PC-3 (cell line): ENCODE results near the gene PAWR. TPM values are rescaled to one million over a fixed set of nuclear protein-coding genes. Genes with fewer than 3 reads are reported as not detected.

ENCODE experiments used
- ATAC-seq: fragments of 200-7000 bp; cut with Tn5 transposase; 2 replicates; pipeline ENCODE4 v1.9.1; 2020; ENCODE audit warnings: mild to moderate bottlenecking, moderate library complexity
- BruUV-seq: library from RNA; stranded (reverse); fragments of 400-500 nt; replicated peaks from 2 replicates; lab custom pipeline; 2021; lab: Mats Ljungman, UMichigan
- CTCF ChIA-PET: fragments of 300-600 bp; sonication (Branson Sonifier 250); formaldehyde crosslinking; loops from one replicate; lab custom pipeline; 2022; ENCODE audit warnings: antibody characterized with exemption; lab: Charles Lee
- POLR2A ChIA-PET: fragments of 300-600 bp; sonication (Branson Sonifier 250); formaldehyde crosslinking; loops from one replicate; lab custom pipeline; 2022; ENCODE audit warnings: antibody characterized with exemption; ENCODE audit not compliant: unreplicated experiment; lab: Charles Lee
- DNase-seq: peaks from one replicate; pipeline ENCODE4 v3.0.0-alpha.2; 2015
- H2AFZ ChIP-seq: fragments of 300-600 bp; sonication (generic); 2 replicates; pipeline ENCODE4 v1.6.0; 2016; ENCODE audit warnings: antibody characterized with exemption, low read length
- H3F3A ChIP-seq: fragments of 300-600 bp; sonication (generic); one replicate; pipeline ENCODE4 v1.6.0; 2017; ENCODE audit warnings: antibody characterized with exemption, low read length, control low read depth, mild to moderate bottlenecking; ENCODE audit not compliant: unreplicated experiment
- H3K27ac ChIP-seq: fragments of 300-600 bp; sonication (generic); 2 replicates; pipeline ENCODE4 v1.5.1; 2016; ENCODE audit warnings: mild to moderate bottlenecking, low read length
- H3K27me3 ChIP-seq: fragments of 300-600 bp; sonication (generic); 2 replicates; pipeline ENCODE4 v1.6.1; 2016; ENCODE audit warnings: low read length, mixed read lengths
- H3K36me3 ChIP-seq: fragments of 300-600 bp; sonication (generic); 2 replicates; pipeline ENCODE4 v1.6.1; 2016; ENCODE audit warnings: low read depth, mixed run types, low read length, mixed read lengths
- H3K4me1 ChIP-seq: fragments of 300-600 bp; sonication (generic); 2 replicates; pipeline ENCODE4 v1.5.1; 2016; ENCODE audit warnings: low read length; ENCODE audit not compliant: insufficient read depth
- H3K4me2 ChIP-seq: fragments of 300-600 bp; sonication (generic); 2 replicates; pipeline ENCODE4 v1.6.0; 2016; ENCODE audit warnings: low read length
- H3K4me3 ChIP-seq: fragments of 300-600 bp; sonication (generic); 2 replicates; pipeline ENCODE4 v1.5.1; 2016; ENCODE audit warnings: mild to moderate bottlenecking, low read length, mixed read lengths
- H3K79me2 ChIP-seq: fragments of 300-600 bp; sonication (generic); 2 replicates; pipeline ENCODE4 v1.6.1; 2017; ENCODE audit warnings: low read length, mixed read lengths
- H3K9ac ChIP-seq: fragments of 300-600 bp; sonication (generic); 2 replicates; pipeline ENCODE4 v1.6.0; 2016; ENCODE audit warnings: mild to moderate bottlenecking, low read length
- H3K9me2 ChIP-seq: fragments of 300-600 bp; sonication (generic); replicated peaks from 2 replicates; pipeline ENCODE4 v1.6.1; 2016; ENCODE audit warnings: mixed run types, low read length, mixed read lengths
- H3K9me3 ChIP-seq: fragments of 300-600 bp; sonication (generic); 2 replicates; pipeline ENCODE4 v1.6.1; 2016; ENCODE audit warnings: low read length, mixed read lengths
- H4K20me1 ChIP-seq: fragments of 300-600 bp; sonication (generic); 2 replicates; pipeline ENCODE4 v1.6.1; 2016; ENCODE audit warnings: low read length, mixed read lengths
- CTCF ChIP-seq: fragments of 300-600 bp; sonication (generic); conservative IDR thresholded peaks from 2 replicates; pipeline ENCODE4 v1.5.1; 2017; ENCODE audit warnings: antibody characterized with exemption, low read depth, mild to moderate bottlenecking, low read length
- EZH2 ChIP-seq: fragments of 300-600 bp; sonication (generic); IDR thresholded peaks from one replicate; pipeline ENCODE4 v1.6.1; 2017; ENCODE audit warnings: antibody characterized with exemption, mild to moderate bottlenecking, low read length; ENCODE audit not compliant: unreplicated experiment
- EZH2phosphoT487 ChIP-seq: fragments of 300-600 bp; sonication (generic); IDR thresholded peaks from 2 replicates; pipeline ENCODE4 v1.6.1; 2018; ENCODE audit warnings: mild to moderate bottlenecking, antibody characterized with exemption, low read length, borderline replicate concordance
- intact Hi-C: fragments of 100-400 bp; cut with micrococcal nuclease; formaldehyde crosslinking; loops from 2 replicates; pipeline ENCODE4 v1.9.0; 2023
- total RNA-seq: library from RNA; depleted of rRNA; stranded (reverse); fragments of >200 nt; gene quantifications from 2 replicates; pipeline ENCODE4 v1.2.3, GENCODE V29; 2014

The PAWR gene
- total RNA-seq, 1 experiment from 2014 or later: 141 TPM

- no peaks in the 10 kb centered on the region for H3K27me3 ChIP-seq
- no peak for ATAC-seq
- intact Hi-C loops: no loop called here
- no peaks in the 10 kb centered on the region for H3K9me3 ChIP-seq
- no peaks in the 10 kb centered on the region for H3K79me2 ChIP-seq
- DNase-seq: peak; percentile 56
- no peak overlapping the region for H2AFZ ChIP-seq
- ChIA-PET CTCF (interaction anchor here (0.6 kb wide), 1 partner anchor 100 kb away, joined by 5 read pairs; no protein-coding TSS in a partner anchor), POLR2A (interaction anchor here (0.5 to 0.6 kb wide), 2 partner anchors 125 to 131 kb away, joined by 3 read pairs; partner anchors contain the start of gene PAWR)
- H3K4me2 ChIP-seq: peak overlapping the region; percentile 12; the same call in 1 of the 2 replicates
- no peaks in the 10 kb centered on the region for H4K20me1 ChIP-seq
- no peak overlapping the region for H3K9ac ChIP-seq
- H3K4me1 ChIP-seq: peaks cover 27% of the 10 kb centered on the region
- H3K9me2 ChIP-seq: no peaks in the 10 kb centered on the region
- BruUV-seq: no TSS peak
- H3K27ac ChIP-seq: no peak overlapping the region
- TF ChIP-seq CTCF (no peak), EZH2 (no peak), EZH2phosphoT487 (no peak)
- 0 out of 2 replicates have a peak, but pooled peaks cover 5% of the 10 kb centered on the region for H3K36me3 ChIP-seq
- no peaks in the 10 kb centered on the region for H3F3A ChIP-seq
- H3K4me3 ChIP-seq: no peak overlapping the region
Observed at GRCh38 chr12:79560225-79560889, 130.4 kb downstream of the PAWR start.

- no peaks in the 10 kb centered on the region for H3K9me3 ChIP-seq
- H3K9ac ChIP-seq: no peak overlapping the region
- no peak overlapping the region for H3K4me2 ChIP-seq
- no peak overlapping the region for H3K27ac ChIP-seq
- H3K79me2 ChIP-seq: no peaks in the 10 kb centered on the region
- DNase-seq (no peak), ATAC-seq (no peak)
- no peak overlapping the region for H3K4me3 ChIP-seq
- ChIA-PET CTCF (no interaction called here), POLR2A (interaction anchor here (0.5 to 0.6 kb wide), 2 partner anchors 59 to 131 kb away, joined by 3 to 14 read pairs; partner anchors contain the start of gene PAWR)
- intact Hi-C loops: loop anchor here (10.0 kb wide), 1 partner anchor 325 kb away; no protein-coding TSS in a partner anchor
- no peaks in the 10 kb centered on the region for H3K9me2 ChIP-seq
- no peak overlapping the region for H2AFZ ChIP-seq
- no peaks in the 10 kb centered on the region for H4K20me1 ChIP-seq
- TF ChIP-seq EZH2phosphoT487 (no peak), EZH2 (no peak), CTCF (no peak)
- H3F3A ChIP-seq: no peaks in the 10 kb centered on the region
- H3K27me3 ChIP-seq: no peaks in the 10 kb centered on the region
- no TSS peak for BruUV-seq
- H3K36me3 ChIP-seq: peaks cover 5% of the 10 kb centered on the region; the same call in 1 of the 2 replicates
- H3K4me1 ChIP-seq: peaks cover 32% of the 10 kb centered on the region
Observed at GRCh38 chr12:79559591-79559990, 131.2 kb downstream of the PAWR start.
